ENCODE data around the gene ERCC2.

Gene ERCC2

DNA sequence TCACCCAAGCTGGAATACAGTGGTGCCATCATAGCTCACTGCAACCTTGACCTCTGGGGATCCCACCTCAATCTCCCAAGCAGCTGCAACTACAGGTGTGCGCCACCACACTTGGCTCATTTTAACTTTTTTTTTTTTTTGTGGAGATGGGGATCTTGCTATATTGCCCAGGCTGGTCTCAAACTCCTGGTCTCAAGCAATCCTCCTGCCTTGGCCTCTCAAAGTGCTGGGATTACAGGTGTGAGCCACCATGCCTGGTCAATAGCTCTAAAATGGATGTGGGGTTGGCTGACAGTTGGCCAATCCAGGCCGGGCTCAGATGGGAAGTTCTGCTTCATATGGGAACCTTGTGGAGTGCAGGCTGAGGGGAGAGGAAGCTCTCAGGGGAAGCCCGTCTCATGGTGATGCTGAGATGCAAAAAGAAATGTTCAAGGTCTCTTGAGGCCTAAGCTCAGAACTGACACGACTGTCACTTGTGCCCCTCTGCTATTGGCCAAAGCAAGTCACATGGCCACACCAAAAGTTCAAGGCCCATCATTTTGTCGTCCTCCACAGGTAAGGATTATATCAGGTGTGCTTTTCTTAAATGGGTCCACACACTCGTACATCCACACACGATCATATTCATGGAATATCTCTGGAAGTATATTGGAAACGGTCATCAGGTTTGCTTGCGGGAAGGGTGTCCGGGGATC, 36.6 kb downstream of the ERCC2 start:
- no peak for DNase-seq (ENCODE audit: low read depth)
- TF ChIP-seq, protein P1, sequence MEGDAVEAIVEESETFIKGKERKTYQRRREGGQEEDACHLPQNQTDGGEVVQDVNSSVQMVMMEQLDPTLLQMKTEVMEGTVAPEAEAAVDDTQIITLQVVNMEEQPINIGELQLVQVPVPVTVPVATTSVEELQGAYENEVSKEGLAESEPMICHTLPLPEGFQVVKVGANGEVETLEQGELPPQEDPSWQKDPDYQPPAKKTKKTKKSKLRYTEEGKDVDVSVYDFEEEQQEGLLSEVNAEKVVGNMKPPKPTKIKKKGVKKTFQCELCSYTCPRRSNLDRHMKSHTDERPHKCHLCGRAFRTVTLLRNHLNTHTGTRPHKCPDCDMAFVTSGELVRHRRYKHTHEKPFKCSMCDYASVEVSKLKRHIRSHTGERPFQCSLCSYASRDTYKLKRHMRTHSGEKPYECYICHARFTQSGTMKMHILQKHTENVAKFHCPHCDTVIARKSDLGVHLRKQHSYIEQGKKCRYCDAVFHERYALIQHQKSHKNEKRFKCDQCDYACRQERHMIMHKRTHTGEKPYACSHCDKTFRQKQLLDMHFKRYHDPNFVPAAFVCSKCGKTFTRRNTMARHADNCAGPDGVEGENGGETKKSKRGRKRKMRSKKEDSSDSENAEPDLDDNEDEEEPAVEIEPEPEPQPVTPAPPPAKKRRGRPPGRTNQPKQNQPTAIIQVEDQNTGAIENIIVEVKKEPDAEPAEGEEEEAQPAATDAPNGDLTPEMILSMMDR (IDR thresholded peaks at IDR 0.05; ENCODE audit: low read length, missing control alignments): no peak
- H3K4me3 ChIP-seq (replicated peaks; ENCODE audit: low read depth, low read length): no peak overlapping the region

DNA sequence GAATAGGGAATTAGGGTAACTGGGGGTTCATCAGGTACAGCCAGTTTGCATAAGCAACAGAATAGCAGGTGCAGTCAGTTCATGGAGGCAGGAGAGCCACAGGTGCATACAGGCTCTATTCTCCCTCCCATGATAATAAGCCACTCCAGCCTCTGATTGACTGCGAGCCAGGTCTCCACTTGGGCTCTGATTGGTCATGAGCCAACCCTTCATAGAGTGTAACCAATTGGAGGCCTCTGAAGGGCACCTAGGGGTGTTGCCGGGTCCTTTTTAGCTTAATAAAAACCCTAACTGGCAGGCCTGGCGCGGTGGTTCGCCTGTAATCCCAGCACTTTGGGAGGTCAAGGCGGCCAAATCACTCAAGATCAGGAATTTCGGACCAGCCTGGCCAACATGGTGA, 39.0 kb downstream of the ERCC2 start:
- no peak overlapping the region for H3K4me3 ChIP-seq (replicated peaks; ENCODE audit: low read depth, low read length)
- no peak for DNase-seq (ENCODE audit: low read depth)
- TF ChIP-seq, protein P1 (IDR thresholded peaks at IDR 0.05; ENCODE audit: low read length, missing control alignments): no peak

DNA sequence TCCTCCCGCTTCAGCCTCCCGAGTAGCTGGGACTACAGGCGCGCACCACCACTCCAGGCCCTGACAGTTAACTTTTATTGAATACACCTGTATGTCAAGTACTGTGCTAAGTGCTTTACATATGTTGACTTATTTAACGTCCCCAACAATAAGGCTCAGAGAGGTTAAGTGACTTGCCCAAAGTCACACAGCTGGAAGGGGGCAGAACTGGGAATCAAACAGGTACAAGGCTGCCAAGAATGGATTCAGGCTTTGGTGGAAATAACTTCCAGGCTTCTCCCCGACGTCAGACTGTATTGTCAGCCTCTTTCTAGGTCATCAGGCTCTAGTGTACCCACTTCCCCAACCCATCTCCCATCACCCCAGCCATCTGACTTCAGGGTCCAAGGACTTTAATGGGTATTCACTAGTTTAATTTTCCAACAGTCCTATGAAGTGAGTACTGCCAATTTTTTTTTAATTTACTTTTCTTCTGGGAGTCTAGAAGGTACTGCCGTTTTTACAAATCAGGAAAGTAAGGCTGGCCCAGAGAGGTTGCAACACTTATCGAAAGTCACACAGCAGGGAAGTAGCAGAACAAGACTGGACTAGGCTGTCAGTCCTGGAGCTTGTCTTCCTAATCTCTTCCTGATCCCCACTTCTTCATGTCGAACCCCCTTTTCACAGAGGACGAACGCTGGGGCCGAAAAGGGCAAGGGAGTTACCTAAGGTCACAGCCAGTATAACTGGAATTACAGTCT, 42.8 kb downstream of the ERCC2 start:
- H3K4me3 ChIP-seq (replicated peaks; ENCODE audit: low read depth, low read length): no peak overlapping the region
- TF ChIP-seq, protein P1 (IDR thresholded peaks at IDR 0.05; ENCODE audit: low read length, missing control alignments): no peak
- DNase-seq (ENCODE audit: low read depth): no peak

DNA sequence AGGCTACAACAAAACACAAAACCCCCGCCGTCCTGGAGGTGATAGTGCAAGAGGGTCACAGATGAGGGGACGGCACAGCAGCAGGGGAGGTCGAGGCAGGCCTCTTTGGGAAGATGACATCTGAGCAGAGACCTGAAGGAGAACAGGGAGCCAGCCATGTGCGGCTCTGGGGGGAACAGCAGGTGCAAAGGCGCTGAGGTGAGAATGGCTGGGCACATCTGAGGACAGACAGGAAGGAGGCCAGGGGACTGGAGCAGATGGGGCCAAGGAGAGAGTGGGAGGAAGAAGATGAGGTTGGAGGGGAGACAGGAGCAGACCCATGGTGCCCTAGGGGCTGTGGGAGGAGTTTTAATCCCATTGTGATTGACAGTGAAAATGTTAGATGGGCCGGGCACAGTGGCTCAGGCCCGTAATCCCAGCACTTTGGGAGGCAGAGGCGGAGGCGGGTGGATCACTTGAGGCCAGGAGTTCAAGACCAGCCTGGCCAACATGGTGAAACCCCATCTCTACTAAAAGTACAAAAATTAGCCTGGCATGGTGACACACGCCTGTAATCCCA, 45.9 kb downstream of the ERCC2 start:
- DNase-seq (ENCODE audit: low read depth): no peak
- TF ChIP-seq, protein P1 (IDR thresholded peaks at IDR 0.05; ENCODE audit: low read length, missing control alignments): no peak
- no peak overlapping the region for H3K4me3 ChIP-seq (replicated peaks; ENCODE audit: low read depth, low read length)

DNA sequence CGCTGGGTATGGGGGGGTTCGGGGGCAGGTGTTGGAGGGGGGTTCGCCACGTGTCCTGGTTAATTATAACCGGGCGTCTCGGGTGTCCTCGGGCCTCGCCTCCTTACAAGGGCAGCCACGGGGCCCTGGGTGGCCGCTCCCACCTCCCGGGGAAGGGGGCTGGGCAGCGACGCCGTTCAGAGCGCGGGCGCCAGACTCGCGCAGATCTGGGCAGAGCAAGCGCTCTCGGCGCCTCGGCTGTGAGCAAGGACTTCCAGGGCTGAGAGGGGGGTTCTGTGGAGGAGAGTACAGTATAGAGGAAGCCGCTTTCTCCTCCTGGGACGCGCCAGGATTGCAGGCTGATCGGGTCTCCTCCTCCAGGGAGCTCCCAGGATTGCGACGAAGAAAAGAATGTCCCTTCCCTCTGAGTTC, 46.7 kb downstream of the ERCC2 start:
- no peak for DNase-seq (ENCODE audit: low read depth)
- H3K4me3 ChIP-seq (replicated peaks; ENCODE audit: low read depth, low read length): no peak overlapping the region
- TF ChIP-seq, protein P1 (IDR thresholded peaks at IDR 0.05; ENCODE audit: low read length, missing control alignments): no peak

DNA sequence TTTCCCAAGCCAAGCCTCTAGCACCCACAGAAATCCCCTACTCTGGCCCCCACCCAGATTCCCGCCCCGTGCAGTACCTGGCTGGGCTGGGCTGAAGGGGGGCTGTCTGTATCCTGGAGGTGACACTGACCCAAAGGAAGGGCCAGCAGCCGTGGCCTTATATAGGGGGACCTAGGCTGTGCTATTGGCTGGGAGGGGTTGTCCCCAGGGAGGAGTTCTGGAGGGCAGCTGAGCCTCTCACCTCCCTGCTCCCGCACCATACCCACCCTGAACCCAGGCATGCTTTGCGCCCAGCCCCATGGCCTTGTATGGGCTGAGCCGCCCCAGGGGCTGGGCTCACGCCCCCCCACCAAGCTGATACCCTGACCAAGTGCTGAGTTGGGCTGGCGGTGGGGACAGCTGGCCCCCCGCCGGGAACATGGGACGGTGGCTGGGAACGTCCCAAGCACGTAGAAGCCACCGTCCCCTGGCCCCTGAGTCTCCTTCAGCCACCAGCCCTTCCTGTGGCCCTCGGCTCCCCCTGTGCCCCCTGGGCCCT, 47.6 kb downstream of the ERCC2 start, which contains the start of gene CKM:
Gene CKM (minus strand): TSS at position 132 of the 538 bp plus-strand sequence. CDS start 3,162 bp downstream, outside the sequence.
- no peak for DNase-seq (ENCODE audit: low read depth)
- H3K4me3 ChIP-seq (replicated peaks; ENCODE audit: low read depth, low read length): no peak within 1 kb of the TSS
- TF ChIP-seq, protein P1 (IDR thresholded peaks at IDR 0.05; ENCODE audit: low read length, missing control alignments): no peak

Measured in fibroblast of pulmonary artery (primary cell).